Nephron progenitor cell (in vitro differentiated cells): Measurements from ENCODE around the gene HAO2.
"Not testable (repeated sequence)": the region's sequence is repeated elsewhere in the genome, so short reads cannot be mapped to it uniquely, and the experiment has no call there.

ENCODE experiments used
- DNase-seq: peaks from one replicate; pipeline ENCODE4 v3.0.0; 2021
- H3K27ac Mint-ChIP-seq: 2 replicates; pipeline ENCODE4 v1.8.0; 2021; ENCODE audit warnings: mild to moderate bottlenecking, moderate library complexity, mixed read lengths
- H3K27me3 Mint-ChIP-seq: 2 replicates; pipeline ENCODE4 v1.8.0; 2021; ENCODE audit warnings: mild to moderate bottlenecking, low read depth, mixed read lengths; ENCODE audit not compliant: poor library complexity
- H3K36me3 Mint-ChIP-seq: 2 replicates; pipeline ENCODE4 v1.8.0; 2021; ENCODE audit warnings: low read depth, mixed read lengths
- H3K4me1 Mint-ChIP-seq: 2 replicates; pipeline ENCODE4 v1.8.0; 2021; ENCODE audit warnings: mixed read lengths
- H3K4me3 Mint-ChIP-seq: 2 replicates; pipeline ENCODE4 v1.8.0; 2021; ENCODE audit warnings: mild to moderate bottlenecking, moderate library complexity, mixed read lengths
- H3K9me3 Mint-ChIP-seq: 2 replicates; pipeline ENCODE4 v1.8.0; 2021; ENCODE audit warnings: mild to moderate bottlenecking, moderate library complexity, mixed read lengths
- TF ChIP-seq, protein P1 (sequence below): fragments of 200-600 bp; sonication (generic); IDR thresholded peaks from 2 replicates; pipeline ENCODE4 v1.5.0; 2021; ENCODE audit warnings: antibody characterized with exemption

Gene HAO2

DNA sequence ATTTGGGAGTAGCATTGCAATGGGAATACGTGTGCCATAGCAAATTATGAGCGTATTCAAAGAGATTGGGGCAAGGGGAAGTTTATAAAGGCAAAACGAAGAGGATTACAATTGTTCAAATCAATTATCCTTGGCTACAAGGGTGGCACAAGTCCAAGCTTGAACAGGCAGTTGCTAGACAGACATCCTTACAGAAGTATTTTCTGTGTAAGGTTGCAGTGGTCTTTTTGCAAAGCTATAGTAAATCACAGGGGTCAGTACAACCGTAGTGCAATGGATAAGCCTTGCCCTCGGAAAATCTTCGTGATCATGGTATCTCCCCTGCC is 37.4 kb upstream of the HAO2 start:
- peaks cover 9% of the 10 kb centered on the region for H3K27me3 Mint-ChIP-seq
- H3K4me1 Mint-ChIP-seq = peaks cover 71% of the 10 kb centered on the region
- TF ChIP-seq, protein P1, sequence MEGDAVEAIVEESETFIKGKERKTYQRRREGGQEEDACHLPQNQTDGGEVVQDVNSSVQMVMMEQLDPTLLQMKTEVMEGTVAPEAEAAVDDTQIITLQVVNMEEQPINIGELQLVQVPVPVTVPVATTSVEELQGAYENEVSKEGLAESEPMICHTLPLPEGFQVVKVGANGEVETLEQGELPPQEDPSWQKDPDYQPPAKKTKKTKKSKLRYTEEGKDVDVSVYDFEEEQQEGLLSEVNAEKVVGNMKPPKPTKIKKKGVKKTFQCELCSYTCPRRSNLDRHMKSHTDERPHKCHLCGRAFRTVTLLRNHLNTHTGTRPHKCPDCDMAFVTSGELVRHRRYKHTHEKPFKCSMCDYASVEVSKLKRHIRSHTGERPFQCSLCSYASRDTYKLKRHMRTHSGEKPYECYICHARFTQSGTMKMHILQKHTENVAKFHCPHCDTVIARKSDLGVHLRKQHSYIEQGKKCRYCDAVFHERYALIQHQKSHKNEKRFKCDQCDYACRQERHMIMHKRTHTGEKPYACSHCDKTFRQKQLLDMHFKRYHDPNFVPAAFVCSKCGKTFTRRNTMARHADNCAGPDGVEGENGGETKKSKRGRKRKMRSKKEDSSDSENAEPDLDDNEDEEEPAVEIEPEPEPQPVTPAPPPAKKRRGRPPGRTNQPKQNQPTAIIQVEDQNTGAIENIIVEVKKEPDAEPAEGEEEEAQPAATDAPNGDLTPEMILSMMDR = no peak
- H3K9me3 Mint-ChIP-seq = no peaks in the 10 kb centered on the region
- no peak for DNase-seq
- no peak overlapping the region for H3K27ac Mint-ChIP-seq
- H3K4me3 Mint-ChIP-seq = no peak overlapping the region
- no peaks in the 10 kb centered on the region for H3K36me3 Mint-ChIP-seq

DNA sequence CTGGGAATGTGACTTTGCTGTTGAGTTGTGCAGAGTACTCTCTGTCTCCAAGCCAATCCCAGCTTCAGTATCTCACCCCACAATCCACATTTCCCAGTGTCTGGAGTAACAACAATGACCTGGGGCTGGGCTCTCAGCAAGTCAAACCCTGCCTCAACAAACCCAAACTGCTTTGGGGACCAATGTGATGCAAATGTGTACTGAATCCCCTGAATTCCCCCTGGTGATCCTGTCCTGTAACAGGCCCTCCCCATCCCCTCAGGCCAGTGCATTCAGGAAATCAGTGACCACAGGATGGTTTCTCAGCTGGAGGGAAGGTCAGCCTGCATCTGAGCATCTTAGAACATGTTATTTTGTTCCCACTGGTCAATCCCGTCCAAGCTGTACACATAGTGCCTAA is 36.7 kb upstream of the HAO2 start:
- no peak for DNase-seq
- Mint-ChIP-seq H3K27me3 (peaks cover 8% of the 10 kb centered on the region), H3K9me3 (no peaks in the 10 kb centered on the region), H3K27ac (no peak overlapping the region), H3K4me3 (no peak overlapping the region), H3K36me3 (no peaks in the 10 kb centered on the region), H3K4me1 (peaks cover 66% of the 10 kb centered on the region)
- TF ChIP-seq, protein P1 = no peak

DNA sequence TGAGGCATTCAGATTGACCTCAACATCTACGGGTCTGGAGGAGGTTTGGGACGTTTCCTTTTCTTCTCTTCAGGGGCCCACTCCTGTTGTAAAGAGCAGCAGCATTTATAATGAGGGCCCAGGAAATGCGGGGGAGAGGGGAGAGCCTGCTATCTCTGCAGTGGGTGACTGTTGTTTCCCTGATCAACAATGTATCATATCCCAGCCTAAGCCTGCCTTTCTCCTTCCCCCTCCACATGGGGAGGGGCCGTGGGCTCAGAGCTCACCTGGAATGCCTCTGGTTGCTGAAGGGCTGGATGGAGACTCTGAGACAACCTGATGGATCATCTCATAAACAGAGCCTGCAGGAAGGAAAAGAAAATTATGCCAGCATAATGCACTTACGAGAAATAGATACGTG is 36.0 kb upstream of the HAO2 start:
- Mint-ChIP-seq H3K36me3 (no peaks in the 10 kb centered on the region), H3K4me1 (peaks cover 66% of the 10 kb centered on the region), H3K4me3 (peak overlapping the region; percentile 38), H3K9me3 (no peaks in the 10 kb centered on the region), H3K27ac (peak overlapping the region; percentile 46), H3K27me3 (peaks cover 7% of the 10 kb centered on the region)
- DNase-seq = no peak
- TF ChIP-seq, protein P1 = no peak

DNA sequence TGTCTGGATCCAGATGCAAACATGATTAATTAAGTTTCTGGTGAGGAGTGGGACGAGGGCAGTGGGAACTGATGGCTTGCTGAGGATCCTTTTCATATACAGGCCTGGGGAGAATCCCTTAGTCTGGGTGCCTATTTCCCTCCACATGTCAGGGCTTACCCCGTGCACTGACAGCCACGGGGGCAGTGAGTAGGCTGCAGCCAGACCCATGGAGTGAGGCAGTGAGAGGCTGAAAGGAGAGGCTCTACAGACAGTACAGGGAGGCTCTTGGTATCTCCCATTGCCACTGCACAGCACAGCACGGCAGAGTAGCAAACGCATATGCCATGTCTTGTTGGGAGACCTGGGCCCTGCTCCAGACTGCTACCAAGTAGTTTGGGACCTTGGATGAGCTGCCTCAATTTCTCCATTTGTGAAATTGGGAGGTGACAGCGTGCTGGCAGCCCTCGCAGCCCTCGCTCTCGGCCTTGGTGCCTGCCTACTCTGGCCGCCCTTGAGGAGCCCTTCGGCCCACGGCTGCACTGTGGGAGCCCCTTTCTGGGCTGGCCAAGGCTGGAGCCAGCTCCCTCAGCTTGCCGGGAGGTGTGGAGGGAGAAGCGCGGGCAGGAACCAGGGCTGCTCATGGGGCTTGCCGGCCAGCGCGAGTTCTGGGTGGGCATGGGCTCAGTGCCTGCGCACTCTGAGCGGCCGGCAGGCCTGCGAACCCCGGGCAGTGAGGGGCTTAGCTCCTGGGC is 35.3 kb upstream of the HAO2 start:
- Mint-ChIP-seq H3K36me3 (no peaks in the 10 kb centered on the region), H3K27ac (no peak overlapping the region), H3K4me1 (peaks cover 59% of the 10 kb centered on the region), H3K27me3 (peaks cover 4% of the 10 kb centered on the region), H3K4me3 (no peak overlapping the region), H3K9me3 (no peaks in the 10 kb centered on the region)
- DNase-seq = no peak
- TF ChIP-seq, protein P1 = no peak

DNA sequence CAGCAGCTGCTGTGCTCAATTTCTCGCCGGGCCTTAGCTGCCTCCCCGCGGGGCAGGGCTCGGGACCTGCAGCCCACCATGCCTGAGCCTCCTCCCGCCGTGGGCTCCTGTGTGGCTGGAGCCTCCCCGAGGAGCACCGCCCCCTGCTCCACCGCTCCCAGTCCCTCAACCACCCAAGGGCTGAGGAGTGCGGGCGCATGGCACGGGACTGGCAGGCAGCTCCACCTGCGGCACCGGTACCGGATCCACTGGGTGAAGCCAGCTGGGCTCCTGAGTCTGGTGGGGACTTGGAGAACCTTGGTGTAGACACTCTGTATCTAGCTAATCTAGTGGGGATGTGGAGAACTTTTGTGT is 34.7 kb upstream of the HAO2 start:
- H3K9me3 Mint-ChIP-seq = not testable (repeated sequence)
- H3K4me1 Mint-ChIP-seq = peaks cover 54% of the 10 kb centered on the region

DNA sequence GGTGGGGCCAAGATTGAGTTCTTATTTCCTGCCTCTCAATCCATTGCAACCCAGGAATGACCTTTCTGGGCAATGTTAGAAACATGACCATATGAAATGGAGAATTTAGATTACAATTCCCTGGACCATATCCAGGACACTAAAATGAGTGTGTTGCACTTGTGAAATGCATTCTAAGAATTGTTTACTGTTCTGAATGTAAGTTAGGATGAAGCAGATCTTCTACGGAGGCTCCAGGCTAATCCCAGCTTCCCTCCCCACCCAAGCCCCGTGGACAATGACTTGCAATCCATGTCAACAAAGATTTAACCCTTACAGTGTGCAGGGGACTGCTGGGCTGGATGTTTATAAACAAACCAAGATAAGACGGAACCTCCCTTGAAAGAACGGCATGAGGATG is 31.7 kb upstream of the HAO2 start:
- TF ChIP-seq, protein P1 = no peak
- no peak overlapping the region for H3K4me3 Mint-ChIP-seq
- H3K27ac Mint-ChIP-seq = no peak overlapping the region
- no peaks in the 10 kb centered on the region for H3K9me3 Mint-ChIP-seq
- no peak for DNase-seq
- H3K27me3 Mint-ChIP-seq = peaks cover 4% of the 10 kb centered on the region
- peaks cover 32% of the 10 kb centered on the region for H3K4me1 Mint-ChIP-seq
- H3K36me3 Mint-ChIP-seq = no peaks in the 10 kb centered on the region

More for the DNA sequence above, 34.7 kb upstream of the HAO2 start:
- not testable (repeated sequence) for H3K27me3 Mint-ChIP-seq, H3K36me3 Mint-ChIP-seq, DNase-seq, H3K27ac Mint-ChIP-seq, H3K4me3 Mint-ChIP-seq
